Stimulated activated CD4-positive, alpha-beta T cell treated with anti-CD3 and anti-CD28 coated beads, Interleukin-4, amount 100 ng/mL, for 1 hour (primary cell): ENCODE results near the gene QSOX2.
A peak's percentile ranks its signal among the peaks of the same experiment; 100 is the strongest.
"Not testable (repeated sequence)": the region's sequence is repeated elsewhere in the genome, so short reads cannot be mapped to it uniquely, and the experiment has no call there.

Experiments used
- DNase-seq: peaks from one replicate; pipeline ENCODE4 v3.0.0-alpha.2; 2020

Gene QSOX2

GRCh38 chr9:136282272-136282861 lies 36.8 kb upstream of the QSOX2 start:
- DNase-seq: no peak

GRCh38 chr9:136281421-136282271 lies 36.0 kb upstream of the QSOX2 start:
- no peak for DNase-seq

GRCh38 chr9:136280535-136281315 lies 35.1 kb upstream of the QSOX2 start:
- DNase-seq: no peak

- no peak for DNase-seq
Measured at GRCh38 chr9:136279471-136279870, 33.9 kb upstream of the QSOX2 start.

- DNase-seq: no peak
Measured at GRCh38 chr9:136278894-136279293, 33.3 kb upstream of the QSOX2 start.

- DNase-seq: no peak
Measured at GRCh38 chr9:136278221-136278620, 32.6 kb upstream of the QSOX2 start.

- no peak for DNase-seq
Measured at GRCh38 chr9:136277746-136278145, 32.1 kb upstream of the QSOX2 start.

GRCh38 chr9:136276716-136277115 lies 31.1 kb upstream of the QSOX2 start:
- no peak for DNase-seq

GRCh38 chr9:136275655-136276429 lies 30.2 kb upstream of the QSOX2 start:
- no peak for DNase-seq

GRCh38 chr9:136274786-136275654 lies 29.4 kb upstream of the QSOX2 start:
- DNase-seq: no peak

GRCh38 chr9:136273921-136274785 lies 28.5 kb upstream of the QSOX2 start:
- no peak for DNase-seq

- DNase-seq: no peak
Measured at GRCh38 chr9:136273244-136273865, 27.7 kb upstream of the QSOX2 start.

- DNase-seq: no peak
Measured at GRCh38 chr9:136270173-136270705, 24.6 kb upstream of the QSOX2 start.

GRCh38 chr9:136268735-136269134 lies 23.1 kb upstream of the QSOX2 start:
- no peak for DNase-seq

GRCh38 chr9:136268318-136268717 lies 22.7 kb upstream of the QSOX2 start:
- DNase-seq: no peak

GRCh38 chr9:136267261-136268111 lies 21.9 kb upstream of the QSOX2 start:
- DNase-seq: peak; percentile 82

- DNase-seq: not testable (repeated sequence)
Measured at GRCh38 chr9:136266641-136267040, 21.0 kb upstream of the QSOX2 start.

- no peak for DNase-seq
Measured at GRCh38 chr9:136265561-136266355, 20.1 kb upstream of the QSOX2 start.
